GDM1 (cell line): ENCODE data around the gene DMRTA2.

ENCODE experiments used
- DNase-seq: peaks from one replicate; lab custom pipeline; 2025; lab: John Stamatoyannopoulos, UW

Gene DMRTA2

GRCh38 chr1:50424045-50424883 is 1.0 kb upstream of the DMRTA2 start:
- no peak for DNase-seq

GRCh38 chr1:50423670-50424000 is 392 bp upstream of the DMRTA2 start:
- DNase-seq = no peak

- DNase-seq = no peak
Observed at GRCh38 chr1:50422675-50422945, 633 bp downstream of the DMRTA2 start.

GRCh38 chr1:50421768-50422674 is 1.2 kb downstream of the DMRTA2 start:
- DNase-seq = no peak

GRCh38 chr1:50421366-50421748 is 1.9 kb downstream of the DMRTA2 start:
- no peak for DNase-seq

GRCh38 chr1:50420689-50421365 is 2.4 kb downstream of the DMRTA2 start:
- DNase-seq = no peak

- no peak for DNase-seq
Observed at GRCh38 chr1:50419907-50420677, 3.2 kb downstream of the DMRTA2 start.

- no peak for DNase-seq
Observed at GRCh38 chr1:50419192-50419906, 3.9 kb downstream of the DMRTA2 start.

GRCh38 chr1:50418600-50419109 is 4.6 kb downstream of the DMRTA2 start:
- DNase-seq = no peak

GRCh38 chr1:50417946-50418599 is 5.2 kb downstream of the DMRTA2 start:
- DNase-seq = no peak

- DNase-seq = no peak
Observed at GRCh38 chr1:50417507-50417906, 5.7 kb downstream of the DMRTA2 start.

GRCh38 chr1:50416553-50417453 is 6.4 kb downstream of the DMRTA2 start:
- no peak for DNase-seq

- no peak for DNase-seq
Observed at GRCh38 chr1:50416150-50416527, 7.1 kb downstream of the DMRTA2 start.

GRCh38 chr1:50415235-50416149 is 7.8 kb downstream of the DMRTA2 start:
- no peak for DNase-seq

GRCh38 chr1:50414853-50415234 is 8.4 kb downstream of the DMRTA2 start:
- no peak for DNase-seq

GRCh38 chr1:50412813-50413476 is 10.3 kb downstream of the DMRTA2 start:
- DNase-seq = no peak

- DNase-seq = no peak
Observed at GRCh38 chr1:50405814-50406213, 17.4 kb downstream of the DMRTA2 start.

GRCh38 chr1:50393522-50394120 is 29.6 kb downstream of the DMRTA2 start:
- no peak for DNase-seq
